ENCODE data around the gene FAM187B.

DNA sequence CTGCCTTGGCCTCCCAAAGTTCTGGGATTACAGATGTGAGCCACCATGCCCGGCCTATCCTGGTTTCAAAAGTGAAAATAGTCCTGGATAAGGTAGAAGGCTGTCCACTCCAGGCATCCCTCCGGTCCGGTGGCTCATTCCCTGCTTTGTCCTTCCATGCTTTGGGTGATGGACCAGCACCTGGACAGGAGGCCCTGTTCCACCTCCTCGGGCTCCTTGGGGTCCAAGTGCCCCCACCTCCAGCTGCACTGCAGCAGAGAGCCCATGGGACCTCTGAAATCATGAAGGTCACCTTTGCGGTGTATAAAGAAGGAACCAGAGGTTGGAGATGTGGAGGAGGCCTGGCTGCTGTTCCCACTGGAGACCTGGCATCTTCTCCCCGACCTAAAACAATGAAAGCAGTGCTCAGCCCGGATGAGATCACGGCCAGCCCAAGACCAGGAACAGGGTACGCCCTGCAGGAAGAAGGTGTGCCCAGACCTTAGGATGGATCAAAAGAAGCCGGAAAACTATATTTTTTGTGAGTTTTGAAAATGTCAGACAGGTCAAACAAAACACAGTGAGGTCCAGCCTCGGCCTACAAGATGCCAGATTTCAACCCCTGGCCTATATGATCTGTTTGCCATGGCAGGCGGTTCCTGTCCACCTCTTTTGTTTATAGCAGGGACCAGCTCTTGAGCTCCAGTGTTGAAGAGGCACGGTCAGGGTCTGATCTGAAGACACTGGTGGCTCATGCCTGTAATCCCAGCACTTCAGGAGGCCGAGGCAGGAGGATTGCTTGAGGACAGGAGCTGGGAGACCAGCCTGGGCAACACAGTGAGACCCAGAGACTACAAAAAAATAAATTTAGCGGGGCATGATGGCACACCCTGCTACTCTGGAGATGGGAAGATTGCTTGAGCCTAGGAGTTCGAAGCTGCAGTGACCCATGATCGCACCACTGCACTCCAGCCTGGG, 26.1 kb upstream of the FAM187B start:
- no peak for TF ChIP-seq EZH2 (IDR thresholded peaks at IDR 0.05; ENCODE audit: borderline replicate concordance, low read length)
- TF ChIP-seq, protein P1, sequence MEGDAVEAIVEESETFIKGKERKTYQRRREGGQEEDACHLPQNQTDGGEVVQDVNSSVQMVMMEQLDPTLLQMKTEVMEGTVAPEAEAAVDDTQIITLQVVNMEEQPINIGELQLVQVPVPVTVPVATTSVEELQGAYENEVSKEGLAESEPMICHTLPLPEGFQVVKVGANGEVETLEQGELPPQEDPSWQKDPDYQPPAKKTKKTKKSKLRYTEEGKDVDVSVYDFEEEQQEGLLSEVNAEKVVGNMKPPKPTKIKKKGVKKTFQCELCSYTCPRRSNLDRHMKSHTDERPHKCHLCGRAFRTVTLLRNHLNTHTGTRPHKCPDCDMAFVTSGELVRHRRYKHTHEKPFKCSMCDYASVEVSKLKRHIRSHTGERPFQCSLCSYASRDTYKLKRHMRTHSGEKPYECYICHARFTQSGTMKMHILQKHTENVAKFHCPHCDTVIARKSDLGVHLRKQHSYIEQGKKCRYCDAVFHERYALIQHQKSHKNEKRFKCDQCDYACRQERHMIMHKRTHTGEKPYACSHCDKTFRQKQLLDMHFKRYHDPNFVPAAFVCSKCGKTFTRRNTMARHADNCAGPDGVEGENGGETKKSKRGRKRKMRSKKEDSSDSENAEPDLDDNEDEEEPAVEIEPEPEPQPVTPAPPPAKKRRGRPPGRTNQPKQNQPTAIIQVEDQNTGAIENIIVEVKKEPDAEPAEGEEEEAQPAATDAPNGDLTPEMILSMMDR (conservative IDR thresholded peaks at IDR 0.05 in 1 of 2, IDR thresholded peaks at IDR 0.05 in 1 of 2; ENCODE audit: extremely low read depth in 1 of 2, insufficient read depth in 1 of 2, low read depth in 1 of 2, low read length in 2 of 2): no peak

All from mammary epithelial cell (primary cell).